Neutrophil (primary cell): ENCODE results near the gene JADE1.

Source experiments
- H3K27ac ChIP-seq: fragments of 200-600 bp; sonication (generic); 2 replicates; pipeline ENCODE4 v1.5.1; 2016; ENCODE audit warnings: mild to moderate bottlenecking, moderate library complexity
- H3K27me3 ChIP-seq: fragments of 200-600 bp; sonication (generic); 2 replicates; pipeline ENCODE4 v1.6.0; 2016; ENCODE audit warnings: mild to moderate bottlenecking
- H3K36me3 ChIP-seq: fragments of 200-600 bp; sonication (generic); 2 replicates; pipeline ENCODE4 v1.5.1; 2017
- H3K4me1 ChIP-seq, 2 experiments: fragments of 200-600 bp in 1 of 2; sonication (generic) in 1 of 2; 1 replicate in 1 of 2; 2 replicates in 1 of 2; pipeline versions ENCODE4 v1.5.1 to v1.6.1; 2013 to 2016; ENCODE audit warnings: low read depth in 1 of 2, low read length in 1 of 2, mild to moderate bottlenecking in 1 of 2, moderate library complexity in 1 of 2; ENCODE audit not compliant: control insufficient read depth in 1 of 2, insufficient read depth in 1 of 2
- H3K4me3 ChIP-seq, 2 experiments: fragments of 200-600 bp in 1 of 2; sonication (generic) in 1 of 2; 1 replicate in 1 of 2; 2 replicates in 1 of 2; pipeline ENCODE4 v1.5.1; 2013 to 2016; ENCODE audit warnings: low read depth in 1 of 2, low read length in 1 of 2, mild to moderate bottlenecking in 1 of 2, moderate library complexity in 1 of 2
- H3K9me3 ChIP-seq: fragments of 200-600 bp; sonication (generic); 2 replicates; pipeline ENCODE4 v1.5.1; 2016
- TF ChIP-seq, protein P1 (sequence below): fragments of 200-600 bp; sonication (generic); IDR thresholded peaks from 2 replicates; pipeline ENCODE4 v1.5.1; 2016; ENCODE audit warnings: antibody characterized with exemption

Gene JADE1

GRCh38 chr4:128837679-128838078 lies 28.2 kb downstream of the JADE1 start:
- TF ChIP-seq, protein P1, sequence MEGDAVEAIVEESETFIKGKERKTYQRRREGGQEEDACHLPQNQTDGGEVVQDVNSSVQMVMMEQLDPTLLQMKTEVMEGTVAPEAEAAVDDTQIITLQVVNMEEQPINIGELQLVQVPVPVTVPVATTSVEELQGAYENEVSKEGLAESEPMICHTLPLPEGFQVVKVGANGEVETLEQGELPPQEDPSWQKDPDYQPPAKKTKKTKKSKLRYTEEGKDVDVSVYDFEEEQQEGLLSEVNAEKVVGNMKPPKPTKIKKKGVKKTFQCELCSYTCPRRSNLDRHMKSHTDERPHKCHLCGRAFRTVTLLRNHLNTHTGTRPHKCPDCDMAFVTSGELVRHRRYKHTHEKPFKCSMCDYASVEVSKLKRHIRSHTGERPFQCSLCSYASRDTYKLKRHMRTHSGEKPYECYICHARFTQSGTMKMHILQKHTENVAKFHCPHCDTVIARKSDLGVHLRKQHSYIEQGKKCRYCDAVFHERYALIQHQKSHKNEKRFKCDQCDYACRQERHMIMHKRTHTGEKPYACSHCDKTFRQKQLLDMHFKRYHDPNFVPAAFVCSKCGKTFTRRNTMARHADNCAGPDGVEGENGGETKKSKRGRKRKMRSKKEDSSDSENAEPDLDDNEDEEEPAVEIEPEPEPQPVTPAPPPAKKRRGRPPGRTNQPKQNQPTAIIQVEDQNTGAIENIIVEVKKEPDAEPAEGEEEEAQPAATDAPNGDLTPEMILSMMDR, result no peak
- H3K4me3 ChIP-seq, result no peak overlapping the region
- no peaks in the 10 kb centered on the region for H3K27me3 ChIP-seq
- no peaks in the 10 kb centered on the region for H3K4me1 ChIP-seq
- peaks cover 8% of the 10 kb centered on the region for H3K36me3 ChIP-seq
- H3K9me3 ChIP-seq, result no peaks in the 10 kb centered on the region
- no peak overlapping the region for H3K27ac ChIP-seq

- H3K36me3 ChIP-seq, result peaks cover 9% of the 10 kb centered on the region
- no peaks in the 10 kb centered on the region for H3K27me3 ChIP-seq
- TF ChIP-seq, protein P1, result no peak
- H3K4me1 ChIP-seq, result peaks cover 0 to 3% of the 10 kb centered on the region in 2 experiments
- no peak overlapping the region for H3K4me3 ChIP-seq
- peak overlapping the region; percentile 46 for H3K27ac ChIP-seq
- no peaks in the 10 kb centered on the region for H3K9me3 ChIP-seq
Measured at GRCh38 chr4:128840711-128841318, 31.3 kb downstream of the JADE1 start.

- H3K9me3 ChIP-seq, result no peaks in the 10 kb centered on the region
- H3K27ac ChIP-seq, result no peak overlapping the region
- H3K27me3 ChIP-seq, result no peaks in the 10 kb centered on the region
- H3K4me3 ChIP-seq, result no peak overlapping the region
- peaks cover 8% of the 10 kb centered on the region for H3K36me3 ChIP-seq
- peaks cover 5 to 9% of the 10 kb centered on the region in 2 experiments for H3K4me1 ChIP-seq
- TF ChIP-seq, protein P1, result no peak
Measured at GRCh38 chr4:128841402-128841801, 31.9 kb downstream of the JADE1 start.

DNA sequence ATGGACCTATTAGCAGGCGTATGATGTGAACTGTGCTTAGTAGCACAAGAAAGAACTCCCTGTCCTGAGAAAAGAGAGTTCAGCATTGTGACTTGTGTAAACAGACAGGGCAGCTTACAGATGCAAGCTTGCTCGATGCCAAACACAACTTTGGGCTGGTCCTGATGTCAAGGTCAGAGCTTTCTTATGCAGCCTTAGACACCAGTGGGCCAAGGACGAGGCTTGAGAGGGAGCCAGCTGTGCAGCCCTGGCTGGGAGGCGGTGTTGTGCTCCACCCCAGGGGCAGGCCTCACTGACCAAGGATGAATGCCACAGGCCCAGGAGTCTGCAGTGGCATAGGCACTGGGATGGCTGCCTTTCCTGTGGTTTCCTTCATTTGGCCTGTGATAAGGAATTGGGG lies 35.4 kb downstream of the JADE1 start:
- no peaks in the 10 kb centered on the region for H3K27me3 ChIP-seq
- H3K9me3 ChIP-seq, result no peaks in the 10 kb centered on the region
- H3K4me3 ChIP-seq, result no peak overlapping the region
- TF ChIP-seq, protein P1, result no peak
- peaks cover 20% of the 10 kb centered on the region for H3K36me3 ChIP-seq
- H3K27ac ChIP-seq, result peak overlapping the region; percentile 21
- H3K4me1 ChIP-seq, result peaks cover 28 to 31% of the 10 kb centered on the region in 2 experiments

- Histone ChIP-seq H3K27me3 (no peaks in the 10 kb centered on the region), H3K4me1 (peaks cover 28 to 31% of the 10 kb centered on the region in 2 experiments), H3K9me3 (no peaks in the 10 kb centered on the region), H3K4me3 (no peak overlapping the region), H3K27ac (peak overlapping the region; percentile 91), H3K36me3 (peaks cover 26% of the 10 kb centered on the region)
- TF ChIP-seq, protein P1, result no peak
Measured at GRCh38 chr4:128846063-128846462, 36.6 kb downstream of the JADE1 start.
